ENCODE measurements around the gene MAJIN.
A peak's percentile ranks its signal among the peaks of the same experiment; 100 is the strongest.

The MAJIN gene

DNA sequence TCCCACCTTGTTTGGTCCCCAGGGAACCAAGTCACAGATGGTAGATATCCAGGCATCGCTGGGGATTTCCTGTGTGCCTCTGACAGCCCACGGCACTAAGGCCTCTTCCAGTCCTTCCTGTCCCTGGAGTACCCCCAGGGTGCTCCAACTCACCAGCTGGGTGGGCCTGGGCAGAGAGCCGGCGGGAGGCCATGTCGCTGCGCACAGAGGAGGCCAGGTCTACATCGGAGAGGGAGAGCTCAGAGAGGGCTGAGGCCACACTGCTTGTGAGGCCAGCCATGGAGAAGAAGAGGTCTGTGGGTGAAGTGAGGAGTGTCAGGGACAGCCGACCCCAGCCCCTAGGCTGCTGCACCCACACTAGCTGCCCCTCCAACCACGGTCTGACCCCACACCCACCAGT lies 60.2 kb downstream of the MAJIN start:
- DNase-seq (ENCODE audit: low spot score): no peak

- DNase-seq (ENCODE audit: low spot score): no peak
These were observed 60.8 kb downstream of the MAJIN start for GRCh38 chr11:64911142-64911541.

DNA sequence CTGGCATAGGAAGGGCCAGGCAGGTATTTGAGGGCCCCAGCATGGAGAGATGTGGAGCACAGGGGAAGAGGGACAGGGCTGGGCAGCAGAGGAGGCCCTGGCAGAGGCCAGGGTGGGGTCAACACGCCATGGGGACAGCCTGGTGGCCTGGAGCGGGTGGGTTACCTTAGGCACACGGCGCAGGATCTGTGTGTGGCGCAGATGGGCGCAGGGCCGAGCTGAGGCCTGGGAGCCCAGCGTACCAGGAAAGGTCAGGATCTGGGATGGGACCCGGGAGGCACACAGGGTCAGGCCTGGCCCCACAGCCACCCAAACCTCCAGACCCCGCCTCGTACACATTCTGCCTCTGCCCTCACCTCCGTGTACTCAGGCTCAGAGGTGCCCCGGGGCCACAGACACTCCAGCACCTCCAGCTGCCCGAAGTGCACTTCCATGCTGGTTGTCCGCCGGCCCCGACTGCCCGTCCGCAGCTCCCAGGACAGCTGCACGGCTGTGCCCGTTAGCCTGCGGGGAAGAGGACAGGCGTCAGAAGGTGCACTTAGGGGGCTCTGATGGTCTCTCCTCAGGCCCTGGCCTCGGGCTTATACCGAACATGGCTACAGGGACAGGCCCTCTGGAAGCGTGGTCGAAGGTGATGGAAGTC lies 61.3 kb downstream of the MAJIN start:
- no peak for DNase-seq (ENCODE audit: low spot score)

GRCh38 chr11:64909653-64910343 lies 62.1 kb downstream of the MAJIN start:
- DNase-seq (ENCODE audit: low spot score): no peak

- no peak for DNase-seq (ENCODE audit: low spot score)
These were observed 63.1 kb downstream of the MAJIN start for GRCh38 chr11:64908766-64909165.

GRCh38 chr11:64906314-64906635 lies 65.6 kb downstream of the MAJIN start:
- DNase-seq (ENCODE audit: low spot score): no peak

- no peak for DNase-seq (ENCODE audit: low spot score)
These were observed 66.2 kb downstream of the MAJIN start for GRCh38 chr11:64905516-64906313.

- DNase-seq (ENCODE audit: low spot score): no peak
These were observed 68.5 kb downstream of the MAJIN start for GRCh38 chr11:64903291-64903833.

- no peak for DNase-seq (ENCODE audit: low spot score)
These were observed 69.6 kb downstream of the MAJIN start for GRCh38 chr11:64902102-64902900.

DNA sequence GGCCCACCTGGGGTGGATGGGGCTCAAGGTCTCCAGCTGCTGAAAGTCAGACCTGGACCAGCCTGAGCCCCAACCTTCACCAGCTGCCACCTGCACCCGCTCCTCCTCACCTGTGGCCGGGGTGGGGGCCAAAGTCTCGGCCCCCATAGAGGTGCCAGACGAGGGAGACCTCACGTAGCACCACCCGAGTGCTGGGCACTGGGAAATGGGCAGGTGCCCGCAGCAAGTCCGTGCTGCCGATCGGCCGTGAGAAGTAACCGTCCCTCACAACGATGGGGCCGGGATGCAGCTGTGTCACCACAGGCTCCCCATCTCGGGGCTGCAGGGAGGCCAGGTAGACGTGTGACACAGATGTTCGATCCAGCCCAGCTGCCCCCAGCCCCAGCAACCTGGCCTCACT lies 71.1 kb downstream of the MAJIN start:
- DNase-seq (ENCODE audit: low spot score): no peak

DNA sequence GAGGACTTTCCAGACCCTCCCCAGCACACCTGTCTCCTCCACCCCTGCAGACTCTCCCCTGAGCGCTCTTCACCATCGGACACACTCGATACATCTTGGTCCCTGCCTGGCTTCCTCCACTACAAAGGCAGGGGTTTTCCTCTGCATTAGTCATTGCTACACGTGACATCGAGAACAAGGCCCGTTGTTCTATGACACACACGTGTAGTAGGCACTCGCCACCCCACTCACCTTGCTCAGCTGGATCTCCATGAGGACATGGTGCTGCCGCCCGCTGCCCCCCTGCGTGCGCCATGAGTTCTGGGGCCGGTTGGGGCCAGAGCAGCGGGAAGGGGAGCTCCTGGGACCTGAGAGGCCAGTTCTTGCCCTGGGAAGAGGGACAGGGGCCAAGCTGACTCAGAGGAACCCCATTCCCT lies 71.6 kb downstream of the MAJIN start:
- DNase-seq (ENCODE audit: low spot score): no peak

GRCh38 chr11:64898541-64898940 lies 73.4 kb downstream of the MAJIN start:
- DNase-seq (ENCODE audit: low spot score): no peak

- DNase-seq (ENCODE audit: low spot score): no peak
These were observed 73.8 kb downstream of the MAJIN start for GRCh38 chr11:64898076-64898445.

GRCh38 chr11:64897381-64898075 lies 74.4 kb downstream of the MAJIN start:
- no peak for DNase-seq (ENCODE audit: low spot score)

- no peak for DNase-seq (ENCODE audit: low spot score)
These were observed 75.4 kb downstream of the MAJIN start for GRCh38 chr11:64896448-64897022.

DNA sequence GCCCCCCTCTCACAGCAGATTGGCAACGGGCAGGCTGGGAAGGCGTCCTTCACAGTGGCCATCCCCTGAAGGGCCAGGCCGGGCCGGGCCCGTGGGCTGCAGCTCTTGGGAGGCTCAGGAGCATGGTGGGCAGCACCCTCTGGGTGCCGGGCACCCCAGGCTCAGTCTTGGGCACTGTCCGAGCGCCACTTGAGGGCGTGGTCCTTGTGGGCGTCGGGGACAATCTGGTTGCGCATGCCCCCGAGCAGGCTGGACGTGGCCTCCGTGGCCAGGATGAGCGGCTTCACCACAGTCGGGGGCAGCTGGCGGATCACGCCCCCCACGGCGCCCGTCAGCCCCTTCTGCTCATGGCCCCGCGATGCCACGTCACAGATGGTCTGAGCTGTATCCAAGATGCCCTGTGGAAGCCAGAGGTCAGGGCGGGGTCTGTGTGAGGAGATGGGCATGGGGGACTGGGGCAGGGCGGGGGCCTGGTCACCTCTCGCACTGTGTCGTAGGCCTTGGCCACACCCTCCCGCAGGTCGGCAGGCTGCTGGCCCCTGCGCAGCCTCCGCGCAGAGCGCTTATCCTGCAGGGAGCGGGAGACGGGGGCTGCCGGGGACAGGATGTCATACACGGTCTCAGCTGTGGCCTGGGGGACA lies 77.0 kb downstream of the MAJIN start:
- DNase-seq (ENCODE audit: low spot score): no peak

- peak; percentile 89 for DNase-seq (ENCODE audit: low spot score)
These were observed 77.7 kb downstream of the MAJIN start for GRCh38 chr11:64894070-64894811.

DNA sequence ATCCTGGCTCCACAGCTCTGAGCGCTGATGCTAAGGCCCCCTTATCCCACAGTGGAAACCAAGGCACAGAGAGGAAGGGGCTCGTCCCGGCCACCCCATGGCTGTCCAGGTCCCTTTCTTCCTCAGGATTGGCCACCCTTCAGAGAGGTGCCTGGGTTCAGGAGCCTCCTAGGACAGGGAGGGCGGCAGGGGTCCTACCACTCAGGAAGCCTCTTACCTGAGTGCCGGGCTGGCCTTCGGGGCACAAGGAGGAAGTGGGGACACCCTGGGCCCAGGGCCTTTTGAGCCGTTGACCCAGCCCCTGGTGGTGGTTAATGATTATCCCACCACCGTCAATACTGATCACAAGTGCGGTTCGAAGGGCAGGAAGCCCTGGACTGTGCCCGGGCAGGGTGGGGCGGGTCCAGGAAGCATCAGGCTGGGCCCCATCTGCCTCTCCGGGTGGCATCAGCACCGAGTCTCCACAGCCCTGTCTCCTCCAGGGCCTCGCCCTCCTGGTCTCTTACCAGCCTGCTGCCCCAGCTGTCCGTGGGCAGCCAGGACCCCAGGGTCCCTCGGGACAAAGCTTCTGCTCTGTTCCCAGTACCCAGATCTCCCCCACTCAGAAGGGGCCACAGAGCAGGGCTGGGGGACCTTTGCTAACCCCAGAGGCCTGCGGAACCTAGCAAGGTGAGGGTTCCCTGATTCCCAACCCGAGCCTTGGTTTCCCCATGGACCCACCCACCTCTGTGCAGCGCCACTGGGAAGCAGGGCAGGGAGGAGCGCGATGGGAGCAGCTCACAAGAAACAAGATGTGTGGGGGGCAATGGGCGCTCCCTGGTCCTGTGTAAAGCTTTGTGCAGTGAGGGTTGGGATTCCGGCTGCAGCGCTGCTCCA lies 78.5 kb downstream of the MAJIN start:
- no peak for DNase-seq (ENCODE audit: low spot score)

DNA sequence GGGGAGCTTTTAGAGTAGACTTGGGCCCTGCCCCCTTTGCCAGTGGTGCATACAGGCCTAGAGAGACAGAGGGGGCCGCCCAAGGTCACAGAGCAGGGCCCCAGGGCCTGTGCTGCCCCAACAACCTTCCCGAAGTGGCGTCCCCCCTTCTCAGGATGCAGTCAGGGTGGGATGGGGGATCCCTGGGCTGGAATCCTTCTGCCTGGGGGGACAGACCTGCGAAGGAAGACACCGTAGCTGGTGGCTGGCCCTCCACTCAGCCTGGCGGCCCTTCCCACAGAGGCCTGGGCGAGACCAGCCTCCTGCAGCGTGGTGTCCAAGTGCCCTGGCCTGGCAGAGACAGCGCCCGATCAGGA lies 79.1 kb downstream of the MAJIN start:
- DNase-seq (ENCODE audit: low spot score): no peak

Measured in germinal center (tissue), 1 donor.